HCT116 (cell line): ENCODE results near the gene PRSS57. TPM values are rescaled to one million over a fixed set of nuclear protein-coding genes. Genes with fewer than 3 reads are reported as not detected.

ENCODE experiments used
- ATAC-seq: fragments of 200-7000 bp; cut with Tn5 transposase; 2 replicates; pipeline ENCODE4 v1.9.1; 2020; ENCODE audit warnings: mild to moderate bottlenecking, moderate library complexity
- BruUV-seq: library from RNA; stranded (reverse); fragments of 400-500 nt; replicated peaks from 2 replicates; lab custom pipeline; 2021; lab: Mats Ljungman, UMichigan
- CTCF ChIA-PET: fragments of 300-600 bp; sonication (Branson Sonifier 250); formaldehyde crosslinking; loops from one replicate; lab custom pipeline; 2021; ENCODE audit warnings: antibody characterized with exemption; lab: Charles Lee
- POLR2A ChIA-PET: fragments of 300-600, 350-600 bp; sonication (Branson Sonifier 250); formaldehyde crosslinking; loops from one replicate; lab custom pipeline; 2021; ENCODE audit warnings: antibody characterized with exemption; lab: Charles Lee
- RAD21 ChIA-PET, 2 experiments: fragments of 300-600 bp; sonication (Branson Sonifier 250); formaldehyde crosslinking; loops; one replicate each; lab custom pipeline; 2023; ENCODE audit warnings: low total read pairs in 2 of 2; ENCODE audit not compliant: uncharacterized antibody in 2 of 2, unreplicated experiment in 2 of 2, low non-redundant PET in 1 of 2; lab: Charles Lee
- DNase-seq: peaks from one replicate; pipeline ENCODE4 v3.0.0-alpha.2; 2010; ENCODE audit warnings: low read depth, low spot score
- H2AFZ ChIP-seq: fragments of 200-600 bp; shearing (Covaris generic), sonication (generic); 2 replicates; pipeline ENCODE4 v1.6.1; 2017; ENCODE audit warnings: low read depth, mixed run types, mixed read lengths, antibody characterized with exemption, low read length; ENCODE audit not compliant: poor library complexity, severe bottlenecking
- H3K27ac ChIP-seq: 2 replicates; pipeline ENCODE4 v1.5.1; 2012; ENCODE audit warnings: low read depth, low read length
- H3K27me3 ChIP-seq: fragments of 200-600 bp; sonication (generic); 2 replicates; pipeline ENCODE4 v1.6.1; 2016; ENCODE audit warnings: mixed run types, low read length, mixed read lengths; ENCODE audit not compliant: insufficient read depth
- H3K36me3 ChIP-seq, 2 experiments: fragments of 200-500 bp in 1 of 2; fragments of 200-600 bp in 1 of 2; sonication (Bioruptor generic) in 1 of 2; sonication (generic) in 1 of 2; 2 replicates each; pipeline versions ENCODE4 v1.5.1 to v1.6.1; 2014 to 2016; ENCODE audit warnings: low read length in 2 of 2, inconsistent platforms in 1 of 2, mixed read lengths in 1 of 2, mixed run types in 1 of 2; ENCODE audit not compliant: insufficient read depth in 2 of 2, control insufficient read depth in 1 of 2
- H3K4me1 ChIP-seq, 2 experiments: fragments of 200-600 bp in 1 of 2; sonication (generic) in 1 of 2; 2 replicates each; pipeline versions ENCODE4 v1.5.1 to v1.6.1; 2012 to 2017; ENCODE audit warnings: low read length in 2 of 2, inconsistent platforms in 1 of 2, mild to moderate bottlenecking in 1 of 2, mixed read lengths in 1 of 2, mixed run types in 1 of 2, moderate library complexity in 1 of 2; ENCODE audit not compliant: insufficient read depth in 2 of 2, control insufficient read depth in 1 of 2
- H3K4me2 ChIP-seq: fragments of 200-600 bp; sonication (generic); 2 replicates; pipeline ENCODE4 v1.6.1; 2017; ENCODE audit warnings: mixed run types, low read length, mixed read lengths
- H3K4me3 ChIP-seq, 2 experiments: fragments of 200-600 bp in 1 of 2; sonication (generic) in 1 of 2; replicated peaks in 1 of 2; 2 replicates each; pipeline ENCODE4 v1.5.1; 2011 to 2016; ENCODE audit warnings: low read length in 2 of 2, control low read depth in 1 of 2, low read depth in 1 of 2, mild to moderate bottlenecking in 1 of 2, mixed read lengths in 1 of 2, mixed run types in 1 of 2
- H3K79me2 ChIP-seq: fragments of 200-600 bp; sonication (generic); 2 replicates; pipeline ENCODE4 v1.6.1; 2017; ENCODE audit warnings: mild to moderate bottlenecking, mixed run types, low read length, moderate library complexity, mixed read lengths; ENCODE audit not compliant: insufficient read depth
- H3K9ac ChIP-seq: fragments of 200-600 bp; sonication (generic); 2 replicates; pipeline ENCODE4 v1.6.1; 2016; ENCODE audit warnings: low read length, mixed read lengths
- H3K9me2 ChIP-seq: fragments of 200-600 bp; sonication (generic), shearing (Covaris generic); 2 replicates; pipeline ENCODE4 v1.6.1; 2017; ENCODE audit warnings: mixed run types, mild to moderate bottlenecking, moderate library complexity; ENCODE audit not compliant: insufficient read depth
- H3K9me3 ChIP-seq, 2 experiments: fragments of 200-500 bp in 1 of 2; fragments of 200-600 bp in 1 of 2; sonication (Bioruptor generic) in 1 of 2; sonication (generic) in 1 of 2; 2 replicates each; pipeline ENCODE4 v1.6.1; 2014 to 2017; ENCODE audit warnings: low read length in 2 of 2, mixed read lengths in 2 of 2, inconsistent platforms in 1 of 2, low read depth in 1 of 2, mild to moderate bottlenecking in 1 of 2, mixed run types in 1 of 2, moderate library complexity in 1 of 2; ENCODE audit not compliant: control insufficient read depth in 1 of 2, insufficient read depth in 1 of 2
- H4K20me1 ChIP-seq: fragments of 200-600 bp; sonication (generic), shearing (Covaris generic); 2 replicates; pipeline ENCODE4 v1.6.1; 2017; ENCODE audit warnings: mixed run types, mild to moderate bottlenecking, moderate library complexity; ENCODE audit not compliant: insufficient read depth
- CBX3 ChIP-seq: IDR thresholded peaks from 2 replicates; pipeline ENCODE4 v1.6.1; 2012; ENCODE audit warnings: low read depth
- CEBPB ChIP-seq: IDR thresholded peaks from 2 replicates; pipeline ENCODE4 v1.6.1; 2012; ENCODE audit warnings: low read depth
- ELF1 ChIP-seq: IDR thresholded peaks from 2 replicates; pipeline ENCODE4 v1.6.1; 2012; ENCODE audit warnings: low read depth, borderline replicate concordance
- EZH2 ChIP-seq: fragments of 200-600 bp; sonication (generic); IDR thresholded peaks from 2 replicates; pipeline ENCODE4 v1.6.1; 2017; ENCODE audit warnings: antibody characterized with exemption, mixed run types
- EZH2phosphoT487 ChIP-seq: fragments of 200-600 bp; IDR thresholded peaks from 2 replicates; pipeline ENCODE4 v1.6.1; 2018; ENCODE audit warnings: antibody characterized with exemption, borderline replicate concordance
- FOSL1 ChIP-seq: IDR thresholded peaks from 2 replicates; pipeline ENCODE4 v1.6.1; 2012; ENCODE audit warnings: low read depth
- MAX ChIP-seq: IDR thresholded peaks from 2 replicates; pipeline ENCODE4 v1.6.1; 2012
- POLR2A ChIP-seq: IDR thresholded peaks from 2 replicates; pipeline ENCODE4 v1.7.0; 2011; ENCODE audit warnings: borderline replicate concordance; ENCODE audit not compliant: insufficient read depth, insufficient read length; ENCODE audit errors: extremely low read depth
- POLR2AphosphoS5 ChIP-seq: IDR thresholded peaks from 2 replicates; pipeline ENCODE4 v1.6.1; 2011; ENCODE audit warnings: mild to moderate bottlenecking, low read depth, low read length, moderate library complexity
- RAD21 ChIP-seq: IDR thresholded peaks from 2 replicates; pipeline ENCODE4 v1.6.1; 2012; ENCODE audit warnings: low read depth, mild to moderate bottlenecking
- SIN3A ChIP-seq: IDR thresholded peaks from 2 replicates; pipeline ENCODE4 v1.6.1; 2012; ENCODE audit warnings: low read depth
- SRF ChIP-seq: IDR thresholded peaks from 2 replicates; pipeline ENCODE4 v1.6.1; 2012; ENCODE audit warnings: low read depth
- YY1 ChIP-seq: IDR thresholded peaks from 2 replicates; pipeline ENCODE4 v1.6.1; 2011; ENCODE audit warnings: low read length, low read depth, moderate library complexity, mild to moderate bottlenecking; ENCODE audit not compliant: insufficient replicate concordance; ENCODE audit errors: extremely low read depth
- ZBTB33 ChIP-seq: IDR thresholded peaks from 2 replicates; pipeline ENCODE4 v1.6.1; 2011; ENCODE audit warnings: mild to moderate bottlenecking, low read length, moderate library complexity; ENCODE audit not compliant: insufficient replicate concordance; ENCODE audit errors: extremely low read depth
- intact Hi-C: fragments of 100-400 bp; cut with micrococcal nuclease; formaldehyde crosslinking; loops from 2 replicates; pipeline ENCODE4 v1.10.0; 2022
- total RNA-seq: library from RNA; stranded (reverse); gene quantifications from one replicate; pipeline ENCODE4 v1.2.1, GENCODE V29; 2021; ENCODE audit not compliant: unreplicated experiment

PRSS57 gene
- total RNA-seq, 1 experiment from 2014 or later, result not detected

- ChIA-PET RAD21 (no interaction called here), POLR2A (no interaction called here), CTCF (no interaction called here)
- no peak overlapping the region for H3K9ac ChIP-seq
- no peaks in the 10 kb centered on the region; a peak in 1 of 4 replicates for H3K36me3 ChIP-seq
- ATAC-seq, result no peak
- H3K9me2 ChIP-seq, result no peaks in the 10 kb centered on the region
- TF ChIP-seq SIN3A (no peak), EZH2phosphoT487 (no peak), SRF (no peak), EZH2 (no peak), MAX (no peak), CBX3 (no peak), CEBPB (no peak), ZBTB33 (no peak), ELF1 (no peak), POLR2AphosphoS5 (no peak), FOSL1 (no peak), YY1 (no peak), POLR2A (no peak), RAD21 (no peak)
- BruUV-seq, result no TSS peak
- no peak overlapping the region for H3K27ac ChIP-seq
- no peak overlapping the region for H2AFZ ChIP-seq
- intact Hi-C loops, result no loop called here
- peaks cover 11 to 14% of the 10 kb centered on the region in 2 experiments for H3K4me1 ChIP-seq
- no peaks in the 10 kb centered on the region for H3K79me2 ChIP-seq
- H3K4me2 ChIP-seq, result no peak overlapping the region
- H3K9me3 ChIP-seq, result peaks cover 0 to 6% of the 10 kb centered on the region in 2 experiments; a peak in 1 of 4 replicates
- no peak for DNase-seq
- no peaks in the 10 kb centered on the region for H4K20me1 ChIP-seq
- no peak overlapping the region for H3K4me3 ChIP-seq
- H3K27me3 ChIP-seq, result no peaks in the 10 kb centered on the region
These were observed 23.8 kb upstream of the PRSS57 start for GRCh38 chr19:718991-719512.
